NCI-H1930 (cell line): Measurements from ENCODE around the gene PRR27.
"Not testable (repeated sequence)": the region's sequence is repeated elsewhere in the genome, so short reads cannot be mapped to it uniquely, and the experiment has no call there.

Source experiments
- DNase-seq, 2 experiments: peaks; one replicate each; lab custom pipeline; 2025; lab: John Stamatoyannopoulos, UW

Gene PRR27

GRCh38 chr4:70203601-70204000, 49.6 kb downstream of the PRR27 start:
- DNase-seq, result no peak

- not testable (repeated sequence) for DNase-seq
Observed at GRCh38 chr4:70212752-70213151, 58.7 kb downstream of the PRR27 start.
